Activated CD4-positive, alpha-beta T cell treated with anti-CD3 and anti-CD28 coated beads, Interleukin-2, amount 10 ng/mL, durations not matched to agents 7 days and 5 days (primary cell): ENCODE measurements around the gene MBNL3. TPM values are rescaled to one million over a fixed set of nuclear protein-coding genes. Genes with fewer than 3 reads are reported as not detected.
"Not testable (repeated sequence)": the region's sequence is repeated elsewhere in the genome, so short reads cannot be mapped to it uniquely, and the experiment has no call there.

Source experiments
- CTCF ChIA-PET: fragments of 350-600 bp; sonication (Branson Sonifier 250); formaldehyde crosslinking; loops from one replicate; lab custom pipeline; 2021; ENCODE audit warnings: antibody characterized with exemption; lab: Charles Lee
- POLR2A ChIA-PET: fragments of 350-600 bp; sonication (Branson Sonifier 250); formaldehyde crosslinking; loops from one replicate; lab custom pipeline; 2021; ENCODE audit warnings: antibody characterized with exemption; lab: Charles Lee
- DNase-seq: peaks from one replicate; pipeline ENCODE4 v3.0.0-alpha.2; 2020
- H3K27ac Mint-ChIP-seq: one replicate; pipeline ENCODE4 v1.8.0; 2021; ENCODE audit warnings: mild to moderate bottlenecking, moderate library complexity, mixed read lengths
- H3K27me3 Mint-ChIP-seq: one replicate; pipeline ENCODE4 v1.8.0; 2021; ENCODE audit warnings: mixed read lengths
- H3K36me3 Mint-ChIP-seq: one replicate; pipeline ENCODE4 v1.8.0; 2021; ENCODE audit warnings: low read depth, mixed read lengths
- H3K4me1 Mint-ChIP-seq: one replicate; pipeline ENCODE4 v1.8.0; 2021; ENCODE audit warnings: mixed read lengths
- H3K4me3 Mint-ChIP-seq: one replicate; pipeline ENCODE4 v1.8.0; 2021; ENCODE audit warnings: mild to moderate bottlenecking, moderate library complexity, mixed read lengths
- H3K9me3 Mint-ChIP-seq: one replicate; pipeline ENCODE4 v1.8.0; 2021; ENCODE audit warnings: mixed read lengths
- total RNA-seq, 2 experiments: library from RNA; stranded (reverse); gene quantifications; one replicate each; pipeline ENCODE4 v1.2.3, GENCODE V29; 2021

MBNL3 gene
- total RNA-seq, 2 experiments from 2014 or later: 33.7 to 50.4 TPM

DNA sequence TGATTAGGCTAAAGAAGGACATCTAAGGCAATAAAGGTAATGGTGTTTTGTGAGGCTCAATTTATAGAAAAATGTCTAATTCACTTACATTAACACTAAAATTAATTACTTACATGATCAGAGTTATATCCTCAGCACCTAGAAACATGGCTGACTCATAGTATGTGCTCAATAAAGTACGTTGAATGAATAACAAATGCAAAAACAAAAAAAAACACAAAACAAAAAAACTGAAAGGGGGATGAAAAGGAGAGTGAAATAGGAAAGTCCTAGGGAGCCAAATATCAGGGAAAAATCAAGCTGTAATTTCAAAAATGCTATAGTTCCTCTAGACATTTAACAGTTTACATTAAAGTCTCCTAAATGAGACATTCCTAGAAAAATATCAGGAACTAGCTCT, 18.7 kb downstream of the MBNL3 start:
- Mint-ChIP-seq H3K4me3 (no peak overlapping the region), H3K9me3 (peaks cover 3% of the 10 kb centered on the region), H3K36me3 (no peaks in the 10 kb centered on the region), H3K27me3 (no peaks in the 10 kb centered on the region), H3K4me1 (peaks cover 11% of the 10 kb centered on the region), H3K27ac (no peak overlapping the region)
- POLR2A ChIA-PET: no interaction called here
- CTCF ChIA-PET: no interaction called here
- no peak for DNase-seq

GRCh38 chrX:132468454-132468853, 20.4 kb downstream of the MBNL3 start:
- H3K9me3 Mint-ChIP-seq: no peaks in the 10 kb centered on the region
- H3K36me3 Mint-ChIP-seq: no peaks in the 10 kb centered on the region
- no peak overlapping the region for H3K4me3 Mint-ChIP-seq
- no peak for DNase-seq
- no peaks in the 10 kb centered on the region for H3K4me1 Mint-ChIP-seq
- ChIA-PET CTCF (interaction anchor here (0.6 kb wide), 1 partner anchor 47 kb away, joined by 6 read pairs; no protein-coding TSS in a partner anchor), POLR2A (no interaction called here)
- H3K27ac Mint-ChIP-seq: no peak overlapping the region
- H3K27me3 Mint-ChIP-seq: no peaks in the 10 kb centered on the region

- no peak for DNase-seq
- H3K4me1 Mint-ChIP-seq: no peaks in the 10 kb centered on the region
- no peaks in the 10 kb centered on the region for H3K36me3 Mint-ChIP-seq
- H3K9me3 Mint-ChIP-seq: no peaks in the 10 kb centered on the region
- ChIA-PET POLR2A (no interaction called here), CTCF (interaction anchor here (0.6 kb wide), 1 partner anchor 48 kb away, joined by 6 read pairs; no protein-coding TSS in a partner anchor)
- no peak overlapping the region for H3K4me3 Mint-ChIP-seq
- no peaks in the 10 kb centered on the region for H3K27me3 Mint-ChIP-seq
- H3K27ac Mint-ChIP-seq: no peak overlapping the region
Measured at GRCh38 chrX:132467989-132468388, 20.8 kb downstream of the MBNL3 start.

DNA sequence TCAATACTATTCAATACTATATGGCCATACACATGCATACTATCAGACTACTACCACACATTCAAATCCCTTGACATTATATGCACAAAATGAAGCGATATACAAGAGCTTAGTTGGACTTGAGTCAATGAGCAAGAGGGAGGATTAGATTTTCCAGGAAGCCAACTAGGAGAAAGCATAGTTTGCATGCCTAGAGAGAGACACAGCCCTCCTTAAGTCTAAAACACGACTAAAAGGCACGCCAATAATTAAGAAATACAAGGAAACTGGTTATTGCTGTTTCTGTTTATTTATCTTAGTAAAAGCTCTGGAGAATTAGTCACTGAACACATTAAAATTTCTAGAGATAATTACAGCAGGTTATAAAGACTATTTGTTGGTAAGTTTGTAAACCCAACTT, 21.8 kb downstream of the MBNL3 start:
- ChIA-PET CTCF (no interaction called here), POLR2A (no interaction called here)
- DNase-seq: no peak
- Mint-ChIP-seq H3K4me3 (no peak overlapping the region), H3K4me1 (no peaks in the 10 kb centered on the region), H3K27ac (no peak overlapping the region), H3K9me3 (no peaks in the 10 kb centered on the region), H3K27me3 (no peaks in the 10 kb centered on the region), H3K36me3 (no peaks in the 10 kb centered on the region)

GRCh38 chrX:132463411-132463810, 25.4 kb downstream of the MBNL3 start:
- peaks cover 2% of the 10 kb centered on the region for H3K36me3 Mint-ChIP-seq

GRCh38 chrX:132461886-132462285, 27.0 kb downstream of the MBNL3 start:
- Mint-ChIP-seq H3K27ac (peak overlapping the region; percentile 26), H3K36me3 (peaks cover 2% of the 10 kb centered on the region), H3K9me3 (peaks cover 3% of the 10 kb centered on the region), H3K4me1 (no peaks in the 10 kb centered on the region), H3K4me3 (no peak overlapping the region), H3K27me3 (no peaks in the 10 kb centered on the region)
- ChIA-PET CTCF (no interaction called here), POLR2A (no interaction called here)
- DNase-seq: no peak

More at GRCh38 chrX:132463411-132463810, 25.4 kb downstream of the MBNL3 start:
- H3K4me1 Mint-ChIP-seq: no peaks in the 10 kb centered on the region
- no peaks in the 10 kb centered on the region for H3K27me3 Mint-ChIP-seq
- H3K9me3 Mint-ChIP-seq: peaks cover 3% of the 10 kb centered on the region
- H3K27ac Mint-ChIP-seq: no peak overlapping the region
- DNase-seq: peak; percentile 19
- no peak overlapping the region for H3K4me3 Mint-ChIP-seq
- ChIA-PET CTCF (interaction anchor here (0.8 to 0.9 kb wide), 2 partner anchors 10 to 50 kb away, joined by 3 read pairs; no protein-coding TSS in a partner anchor), POLR2A (no interaction called here)

DNA sequence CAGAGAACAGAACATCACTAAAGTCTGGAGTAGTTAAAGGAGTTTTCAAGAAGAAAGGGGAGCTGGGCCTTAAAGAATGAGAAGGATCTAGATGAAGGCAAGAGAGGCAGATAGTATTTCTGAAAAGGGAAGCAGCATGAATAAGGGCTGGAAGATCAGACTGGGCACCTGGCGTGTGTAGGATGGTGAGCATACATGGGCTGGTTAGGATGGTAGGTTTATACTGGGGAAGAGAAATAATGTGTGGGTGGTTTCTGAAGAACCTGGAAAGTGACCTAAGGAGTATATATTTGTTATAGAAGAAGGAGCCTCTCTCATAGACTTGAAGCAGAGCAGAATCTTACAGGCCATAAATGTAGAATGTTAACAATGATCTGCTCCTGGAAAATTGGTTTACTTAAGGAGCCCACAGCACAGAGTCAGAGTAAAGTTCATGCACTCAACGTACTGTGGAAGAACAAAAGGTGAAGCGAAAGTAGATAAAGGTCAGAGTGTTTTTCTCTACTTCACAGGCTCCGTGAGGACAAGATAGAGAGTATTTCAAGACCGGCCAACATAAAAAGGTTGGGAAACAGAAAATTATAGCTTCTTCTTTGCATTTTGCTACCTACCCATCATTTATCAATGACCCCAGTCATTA, 35.8 kb downstream of the MBNL3 start:
- Mint-ChIP-seq H3K27me3 (no peaks in the 10 kb centered on the region), H3K36me3 (peaks cover 10% of the 10 kb centered on the region), H3K4me3 (no peak overlapping the region), H3K9me3 (peaks cover 17% of the 10 kb centered on the region), H3K27ac (no peak overlapping the region), H3K4me1 (no peaks in the 10 kb centered on the region)
- ChIA-PET CTCF (interaction anchor here (0.7 kb wide), 1 partner anchor 10 kb away, joined by 3 read pairs; no protein-coding TSS in a partner anchor), POLR2A (no interaction called here)
- no peak for DNase-seq

DNA sequence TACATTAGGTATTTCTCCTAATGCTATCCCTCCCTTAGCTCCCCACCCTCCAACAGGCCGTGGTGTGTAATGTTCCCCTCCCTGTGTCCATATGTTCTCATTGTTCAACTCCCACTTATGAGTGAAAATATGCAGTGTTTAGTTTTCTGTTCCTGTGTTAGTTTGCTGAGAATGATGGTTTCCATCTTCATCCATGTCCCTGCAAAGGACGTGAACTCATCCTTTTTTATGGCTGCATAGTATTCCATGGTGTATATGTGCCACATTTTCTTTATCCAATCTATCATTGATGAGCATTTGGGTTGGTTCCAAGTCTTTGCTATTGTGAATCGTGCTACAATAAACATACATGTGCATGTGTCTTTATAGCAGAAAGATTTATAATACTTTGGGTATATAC, 42.9 kb downstream of the MBNL3 start:
- H3K27ac Mint-ChIP-seq, H3K36me3 Mint-ChIP-seq, POLR2A ChIA-PET, H3K27me3 Mint-ChIP-seq, H3K4me1 Mint-ChIP-seq, H3K4me3 Mint-ChIP-seq, DNase-seq: not testable (repeated sequence)
- CTCF ChIA-PET: interaction anchor here (0.7 kb wide), 1 partner anchor 812 kb away, joined by 3 read pairs; no protein-coding TSS in a partner anchor
- peaks cover 20% of the 10 kb centered on the region for H3K9me3 Mint-ChIP-seq

DNA sequence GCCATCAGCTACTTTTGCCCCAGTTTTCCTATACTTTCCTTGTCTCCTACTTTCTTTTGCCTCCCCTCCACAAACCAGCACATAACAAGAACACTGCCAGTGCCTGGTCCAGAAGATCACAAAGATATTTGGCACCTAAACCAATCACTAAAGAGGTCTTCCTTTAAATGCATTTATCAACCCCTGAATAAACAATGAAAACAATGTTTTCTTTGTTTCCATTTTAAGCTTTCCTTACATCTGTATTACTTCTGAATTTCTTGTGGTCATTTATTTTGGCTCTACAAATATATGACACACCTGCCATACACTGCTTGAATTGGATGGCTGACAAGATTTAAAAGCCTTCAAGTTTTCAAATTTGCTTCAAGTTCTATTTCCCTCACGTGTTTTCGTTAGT, 43.9 kb downstream of the MBNL3 start:
- H3K4me1 Mint-ChIP-seq: no peaks in the 10 kb centered on the region
- H3K27me3 Mint-ChIP-seq: no peaks in the 10 kb centered on the region
- no peak overlapping the region for H3K4me3 Mint-ChIP-seq
- H3K36me3 Mint-ChIP-seq: peaks cover 2% of the 10 kb centered on the region
- DNase-seq: no peak
- CTCF ChIA-PET: no interaction called here
- no peak overlapping the region for H3K27ac Mint-ChIP-seq
- peaks cover 15% of the 10 kb centered on the region for H3K9me3 Mint-ChIP-seq
- POLR2A ChIA-PET: no interaction called here

- DNase-seq: no peak
- no peaks in the 10 kb centered on the region for H3K4me1 Mint-ChIP-seq
- H3K36me3 Mint-ChIP-seq: peaks cover 2% of the 10 kb centered on the region
- H3K27me3 Mint-ChIP-seq: no peaks in the 10 kb centered on the region
- peaks cover 10% of the 10 kb centered on the region for H3K9me3 Mint-ChIP-seq
- ChIA-PET CTCF (no interaction called here), POLR2A (no interaction called here)
- H3K27ac Mint-ChIP-seq: no peak overlapping the region
- no peak overlapping the region for H3K4me3 Mint-ChIP-seq
Measured at GRCh38 chrX:132443196-132444135, 45.4 kb downstream of the MBNL3 start.

DNA sequence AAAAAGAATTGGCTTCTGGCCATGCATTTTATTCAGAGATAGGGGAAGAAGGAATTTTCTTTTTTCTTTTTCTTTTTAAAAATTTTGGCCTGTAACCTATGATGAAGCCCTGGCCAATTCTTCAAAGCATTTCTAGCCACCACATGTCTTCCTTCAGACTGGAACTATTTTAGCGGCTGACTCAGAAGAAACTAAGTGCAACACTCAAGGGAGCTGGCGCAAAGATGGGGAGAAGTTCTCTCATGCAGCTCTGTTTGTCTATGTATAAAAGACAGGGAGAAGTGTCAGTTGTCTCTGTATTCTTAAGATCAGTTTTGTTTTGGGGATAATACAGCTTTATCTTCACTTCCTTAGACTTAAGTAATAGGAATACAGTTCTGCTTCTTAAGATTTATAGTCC, 46.1 kb downstream of the MBNL3 start:
- no peak for DNase-seq
- Mint-ChIP-seq H3K36me3 (no peaks in the 10 kb centered on the region), H3K27me3 (no peaks in the 10 kb centered on the region), H3K27ac (no peak overlapping the region), H3K9me3 (peaks cover 7% of the 10 kb centered on the region), H3K4me3 (no peak overlapping the region), H3K4me1 (no peaks in the 10 kb centered on the region)
- CTCF ChIA-PET: no interaction called here
- POLR2A ChIA-PET: no interaction called here

GRCh38 chrX:132435222-132435621, 53.6 kb downstream of the MBNL3 start:
- no peak for DNase-seq
- CTCF ChIA-PET: no interaction called here
- Mint-ChIP-seq H3K27me3 (no peaks in the 10 kb centered on the region), H3K4me3 (no peak overlapping the region), H3K9me3 (no peaks in the 10 kb centered on the region), H3K27ac (no peak overlapping the region), H3K36me3 (peaks cover 5% of the 10 kb centered on the region), H3K4me1 (no peaks in the 10 kb centered on the region)
- POLR2A ChIA-PET: no interaction called here

DNA sequence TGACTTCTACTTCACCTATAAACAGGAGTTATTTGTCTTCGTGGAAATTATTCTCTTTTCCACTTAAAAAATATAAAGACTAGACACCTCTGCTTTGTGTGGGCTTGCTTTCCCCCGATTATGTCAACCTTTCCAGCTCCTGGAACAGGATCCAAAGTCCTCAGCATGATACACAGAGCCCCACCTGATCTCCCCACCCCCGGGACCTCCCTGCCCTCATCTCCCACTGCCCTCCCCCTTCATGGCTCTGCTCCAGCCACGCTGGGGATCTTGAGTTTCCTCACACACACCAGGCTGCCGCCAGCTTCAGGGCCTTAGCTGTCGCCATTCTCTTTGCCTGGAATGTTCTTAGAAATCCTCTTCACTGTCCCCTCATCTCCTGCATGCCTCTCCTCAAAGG, 55.3 kb downstream of the MBNL3 start:
- Mint-ChIP-seq H3K27ac (no peak overlapping the region), H3K9me3 (no peaks in the 10 kb centered on the region), H3K4me1 (no peaks in the 10 kb centered on the region), H3K4me3 (no peak overlapping the region), H3K36me3 (peaks cover 5% of the 10 kb centered on the region), H3K27me3 (no peaks in the 10 kb centered on the region)
- no peak for DNase-seq
- POLR2A ChIA-PET: no interaction called here
- CTCF ChIA-PET: no interaction called here
